Measurements from ENCODE around the gene SLC35A4.

- TF ChIP-seq POLR2A (IDR thresholded peaks at IDR 0.05) (no peak), CTCF (IDR thresholded peaks at IDR 0.05) (no peak)
These were observed 3.9 kb downstream of the SLC35A4 start for GRCh38 chr5:140568443-140569063.
